K562 (cell line): ENCODE data around the gene ERBB3. TPM values are rescaled to one million over a fixed set of nuclear protein-coding genes. Genes with fewer than 3 reads are reported as not detected.

Source experiments
- CAMTA2 ChIP-seq: fragments of 250-450 bp; sonication (Bioruptor Pico); conservative IDR thresholded peaks from 2 replicates; pipeline ENCODE4 v1.5.1; 2022
- ETS1 ChIP-seq: conservative IDR thresholded peaks from 2 replicates; pipeline ENCODE4 v1.6.1; 2011; ENCODE audit warnings: low read depth, mild to moderate bottlenecking, low read length; ENCODE audit not compliant: control insufficient read depth
- FOXA1 ChIP-seq: fragments of 450-650 bp; IDR thresholded peaks from 2 replicates; pipeline ENCODE4 v1.6.1; 2016; ENCODE audit warnings: mild to moderate bottlenecking, borderline replicate concordance
- GTF2E2 ChIP-seq: fragments of 200-800 bp; sonication (Bioruptor generic); IDR thresholded peaks from 2 replicates; pipeline ENCODE4 v1.6.1; 2016; ENCODE audit warnings: missing genetic modification characterization, missing compliant biosample characterization
- HDGF ChIP-seq: fragments of 450-650 bp; IDR thresholded peaks from 2 replicates; pipeline ENCODE4 v1.6.1; 2016
- HNRNPH1 ChIP-seq: fragments of 200-400 bp; formaldehyde crosslinking; optimal IDR thresholded peaks from 2 replicates; pipeline ENCODE3; 2017; ENCODE audit warnings: low read depth, mild to moderate bottlenecking, low read length, moderate library complexity
- KLF1 ChIP-seq: fragments of 450-650 bp; IDR thresholded peaks from 2 replicates; pipeline ENCODE4 v1.6.1; 2016; ENCODE audit warnings: missing genetic modification characterization, missing compliant biosample characterization
- MAZ ChIP-seq, 2 experiments: fragments of 450-650 bp in 1 of 2; sonication (generic) in 1 of 2; formaldehyde crosslinking; IDR thresholded peaks in 1 of 2; conservative IDR thresholded peaks in 1 of 2; 2 replicates each; pipeline versions ENCODE4 v1.4.0 to v1.5.0; 2020; ENCODE audit warnings: mild to moderate bottlenecking in 1 of 2, missing genetic modification reagents in 1 of 2
- NCOR1 ChIP-seq: fragments of 450-650 bp; IDR thresholded peaks from 2 replicates; pipeline ENCODE4 v1.6.1; 2016; ENCODE audit warnings: mild to moderate bottlenecking, moderate library complexity
- NFIC ChIP-seq: fragments of 450-650 bp; IDR thresholded peaks from 2 replicates; pipeline ENCODE4 v1.6.1; 2017; ENCODE audit warnings: mild to moderate bottlenecking, inconsistent platforms
- NONO ChIP-seq, 2 experiments: fragments of 200-400 bp in 1 of 2; fragments of 450-650 bp in 1 of 2; formaldehyde crosslinking in 1 of 2; IDR thresholded peaks; 2 replicates each; pipeline ENCODE4 v1.6.1; 2017; ENCODE audit warnings: low read depth in 2 of 2, mild to moderate bottlenecking in 2 of 2, moderate library complexity in 2 of 2, low read length in 1 of 2
- PRPF4 ChIP-seq: fragments of 200-400 bp; formaldehyde crosslinking; IDR thresholded peaks from one replicate; pipeline ENCODE4 v1.6.1; 2017; ENCODE audit warnings: low read length, low read depth, mild to moderate bottlenecking; ENCODE audit not compliant: insufficient read depth, poor library complexity, severe bottlenecking
- SNIP1 ChIP-seq: fragments of 450-650 bp; IDR thresholded peaks from 2 replicates; pipeline ENCODE4 v1.7.1; 2017; ENCODE audit warnings: low read depth, mild to moderate bottlenecking
- SRSF3 ChIP-seq: fragments of 200-400 bp; formaldehyde crosslinking; IDR thresholded peaks from 2 replicates; pipeline ENCODE4 v1.6.1; 2016; ENCODE audit warnings: mild to moderate bottlenecking, low read length, moderate library complexity; ENCODE audit not compliant: insufficient read depth
- THRAP3 ChIP-seq: fragments of 450-650 bp; IDR thresholded peaks from 2 replicates; pipeline ENCODE4 v1.6.1; 2016; ENCODE audit warnings: mild to moderate bottlenecking, inconsistent platforms, borderline replicate concordance
- XRCC5 ChIP-seq: fragments of 200-400 bp; formaldehyde crosslinking; IDR thresholded peaks from 2 replicates; pipeline ENCODE4 v1.6.1; 2017; ENCODE audit warnings: low read depth, mild to moderate bottlenecking, low read length
- ZBTB8A ChIP-seq: fragments of 450-650 bp; IDR thresholded peaks from 2 replicates; pipeline ENCODE4 v1.6.1; 2018; ENCODE audit warnings: mild to moderate bottlenecking, moderate library complexity; ENCODE audit not compliant: partially characterized antibody
- ZNF121 ChIP-seq: sonication (generic); formaldehyde crosslinking; conservative IDR thresholded peaks from 2 replicates; pipeline ENCODE4 v1.8.0; 2022; ENCODE audit warnings: missing genetic modification reagents
- ZNF134 ChIP-seq: fragments of 250-450 bp; sonication (Bioruptor Pico); conservative IDR thresholded peaks from 2 replicates; pipeline ENCODE4 v1.4.0; 2020
- ZNF263 ChIP-seq: sonication (generic); formaldehyde crosslinking; IDR thresholded peaks from 2 replicates; pipeline ENCODE4 v1.8.0; 2022; ENCODE audit warnings: mild to moderate bottlenecking, missing genetic modification reagents, borderline replicate concordance
- ZNF316 ChIP-seq: fragments of 450-650 bp; IDR thresholded peaks from 2 replicates; pipeline ENCODE4 v1.6.1; 2016
- ZNF347 ChIP-seq: fragments of 450-650 bp; formaldehyde crosslinking; IDR thresholded peaks from 2 replicates; pipeline ENCODE4 v1.4.0; 2020; ENCODE audit warnings: low read depth, mild to moderate bottlenecking, moderate library complexity
- ZNF408 ChIP-seq: fragments of 250-450 bp; sonication (Bioruptor Pico); IDR thresholded peaks from 2 replicates; pipeline ENCODE4 v1.4.0; 2020; ENCODE audit warnings: low read depth, mild to moderate bottlenecking, moderate library complexity
- ZNF644 ChIP-seq: fragments of 200-800 bp; sonication (Bioruptor generic); IDR thresholded peaks from 2 replicates; pipeline ENCODE4 v1.6.1; 2016; ENCODE audit warnings: low read depth, missing genetic modification characterization, missing compliant biosample characterization
- ZNF695 ChIP-seq: fragments of 450-650 bp; formaldehyde crosslinking; IDR thresholded peaks from 2 replicates; pipeline ENCODE4 v1.4.0; 2020; ENCODE audit warnings: mild to moderate bottlenecking, moderate library complexity
- polyA plus RNA-seq, 8 experiments: library from polyadenylated mRNA; depleted of rRNA in 4 of 8; stranded (reverse) in 5 of 8; unstranded in 3 of 8; fragments of >200 nt; fragmentation: Nextera tagmentation in 2 of 8; fragmentation: Illumina TruSeq in 1 of 8; extraction: Ambion mirVana in 2 of 8; extraction: Trizol in 1 of 8; gene quantifications; 2 replicates each; pipeline versions ENCODE4 v1.2.1 to v1.2.3, GENCODE V29; 2011 to 2014; ENCODE audit warnings: inconsistent platforms in 1 of 8, missing spikeins in 1 of 8
- total RNA-seq, 7 experiments: library from RNA; depleted of rRNA in 6 of 7; stranded (reverse); fragments of >200 nt in 6 of 7; fragmentation: Illumina TruSeq in 2 of 7; extraction: Trizol in 2 of 7; gene quantifications; 2 replicates each; pipeline versions ENCODE4 v1.2.1 to v1.2.3, GENCODE V29; 2011 to 2021; ENCODE audit warnings: low replicate concordance in 1 of 7
- TF ChIP-seq, protein P1 (sequence below): sonication (generic); formaldehyde crosslinking; IDR thresholded peaks from 2 replicates; pipeline ENCODE4 v1.8.0; 2022; ENCODE audit warnings: missing genetic modification reagents, mild to moderate bottlenecking, borderline replicate concordance

The ERBB3 gene
- total and polyA plus RNA-seq, 9 of the 15 experiments (the other 6 are each of a cell fraction or from before 2014, with no cell fraction given) = 1.5 to 5.4 (median 3.8) TPM

DNA sequence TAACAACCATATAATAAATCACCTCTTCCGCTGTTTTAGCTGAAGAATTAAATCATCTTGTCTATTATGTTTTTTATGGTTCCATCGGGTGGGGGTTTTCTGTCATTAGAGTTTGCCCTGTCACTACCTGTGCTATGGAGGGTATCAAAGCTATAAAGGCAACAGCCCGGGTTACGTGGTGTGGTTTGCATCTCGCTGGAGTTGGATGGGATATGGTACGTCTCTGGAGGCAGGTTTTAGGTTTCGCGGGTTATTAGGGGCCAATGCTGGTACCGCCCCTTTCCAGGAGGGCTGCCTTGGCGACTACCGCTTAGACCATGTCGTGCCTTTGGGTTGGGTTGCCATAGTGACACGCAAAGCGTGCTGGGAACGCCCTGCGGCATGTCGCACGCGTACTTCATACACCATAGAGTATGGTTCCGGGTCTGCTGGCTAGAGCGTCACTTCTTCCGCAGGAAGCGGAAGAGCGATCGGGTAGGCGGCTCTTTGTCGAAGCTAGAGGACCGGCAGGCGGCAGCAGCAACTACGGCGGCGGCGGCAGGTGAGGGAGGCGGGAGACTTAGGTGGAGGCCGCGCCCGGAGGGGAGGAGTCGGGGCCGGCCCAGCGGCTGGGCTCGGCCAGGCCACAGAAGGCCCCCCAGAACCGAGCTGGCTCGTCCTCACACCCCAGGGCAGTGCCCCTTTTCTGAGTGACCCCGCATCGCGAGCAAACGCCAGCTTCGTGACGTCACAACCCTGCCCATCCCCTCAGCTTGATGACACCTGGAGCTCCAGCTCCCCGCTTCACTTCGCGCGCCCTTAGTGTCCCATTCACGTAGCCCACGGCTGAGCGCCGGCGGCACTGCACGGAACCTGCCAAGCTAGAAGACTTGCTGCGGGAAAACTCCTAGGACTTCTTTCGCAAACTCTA lies 38.1 kb downstream of the ERBB3 start, which contains the start of gene ZC3H10 (continued):
- TF ChIP-seq ZBTB8A = no peak
- TF ChIP-seq XRCC5 = peak; percentile 74; the same call in 1 of the 2 replicates
- no peak for TF ChIP-seq PRPF4
- TF ChIP-seq NONO (IDR thresholded peaks at IDR 0.05; ENCODE audit: low read depth in 2 of 2, low read length in 1 of 2) = peak; percentile 48 to 53; a peak in 1 of 4 replicates
- TF ChIP-seq GTF2E2 = no peak
- no peak for TF ChIP-seq ZNF644 (tag)
- no peak for TF ChIP-seq FOXA1
- no peak for TF ChIP-seq ZNF347 (CRISPR knock-in tag)
- TF ChIP-seq HDGF = peak; percentile 95
- TF ChIP-seq ZNF695 (CRISPR knock-in tag) = 0 out of 2 replicates have a peak, but pooled peaks have one; percentile 40
- peak; percentile 84 to 94; a peak in 3 of 4 replicates for TF ChIP-seq MAZ (CRISPR knock-in tag; conservative IDR thresholded peaks at IDR 0.05 in 1 of 2, IDR thresholded peaks at IDR 0.05 in 1 of 2)
- peak; percentile 82 for TF ChIP-seq SNIP1
- TF ChIP-seq ZNF134 (CRISPR knock-in tag) = no peak
- TF ChIP-seq ZNF408 (CRISPR knock-in tag) = no peak
- TF ChIP-seq ZNF263 = peak; percentile 61
- peak; percentile 92 for TF ChIP-seq KLF1
- TF ChIP-seq, protein P1, sequence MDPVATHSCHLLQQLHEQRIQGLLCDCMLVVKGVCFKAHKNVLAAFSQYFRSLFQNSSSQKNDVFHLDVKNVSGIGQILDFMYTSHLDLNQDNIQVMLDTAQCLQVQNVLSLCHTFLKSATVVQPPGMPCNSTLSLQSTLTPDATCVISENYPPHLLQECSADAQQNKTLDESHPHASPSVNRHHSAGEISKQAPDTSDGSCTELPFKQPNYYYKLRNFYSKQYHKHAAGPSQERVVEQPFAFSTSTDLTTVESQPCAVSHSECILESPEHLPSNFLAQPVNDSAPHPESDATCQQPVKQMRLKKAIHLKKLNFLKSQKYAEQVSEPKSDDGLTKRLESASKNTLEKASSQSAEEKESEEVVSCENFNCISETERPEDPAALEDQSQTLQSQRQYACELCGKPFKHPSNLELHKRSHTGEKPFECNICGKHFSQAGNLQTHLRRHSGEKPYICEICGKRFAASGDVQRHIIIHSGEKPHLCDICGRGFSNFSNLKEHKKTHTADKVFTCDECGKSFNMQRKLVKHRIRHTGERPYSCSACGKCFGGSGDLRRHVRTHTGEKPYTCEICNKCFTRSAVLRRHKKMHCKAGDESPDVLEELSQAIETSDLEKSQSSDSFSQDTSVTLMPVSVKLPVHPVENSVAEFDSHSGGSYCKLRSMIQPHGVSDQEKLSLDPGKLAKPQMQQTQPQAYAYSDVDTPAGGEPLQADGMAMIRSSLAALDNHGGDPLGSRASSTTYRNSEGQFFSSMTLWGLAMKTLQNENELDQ (CRISPR knock-in tag) = no peak
- peak; percentile 43; the same call in 1 of the 2 replicates for TF ChIP-seq NFIC
- peak; percentile 76 for TF ChIP-seq NCOR1
- no peak for TF ChIP-seq HNRNPH1
- TF ChIP-seq THRAP3 = peak; percentile 100
- peak; percentile 93; the same call in 1 of the 2 replicates for TF ChIP-seq CAMTA2 (CRISPR knock-in tag)
- no peak for TF ChIP-seq ZNF121 (CRISPR knock-in tag)
- TF ChIP-seq ZNF316 = no peak
- peak; percentile 76 for TF ChIP-seq ETS1
- no peak for TF ChIP-seq SRSF3
